Fibroblast of lung (primary cell): ENCODE results near the gene ITSN1.

Experiments used
- EZH2 ChIP-seq: IDR thresholded peaks from 2 replicates; pipeline ENCODE4 v1.5.1; 2012; ENCODE audit warnings: low read length, control low read depth, mild to moderate bottlenecking; ENCODE audit errors: missing control alignments
- TF ChIP-seq, protein P1 (sequence below), 2 donors: IDR thresholded peaks in 1 of 2; conservative IDR thresholded peaks in 1 of 2; 1 replicate in 1 of 2; 2 replicates in 1 of 2; pipeline ENCODE4 v1.5.1; 2011 to 2012; ENCODE audit warnings: low read length in 2 of 2, control low read depth in 1 of 2, inconsistent platforms in 1 of 2, low read depth in 1 of 2, mild to moderate bottlenecking in 1 of 2

DNA sequence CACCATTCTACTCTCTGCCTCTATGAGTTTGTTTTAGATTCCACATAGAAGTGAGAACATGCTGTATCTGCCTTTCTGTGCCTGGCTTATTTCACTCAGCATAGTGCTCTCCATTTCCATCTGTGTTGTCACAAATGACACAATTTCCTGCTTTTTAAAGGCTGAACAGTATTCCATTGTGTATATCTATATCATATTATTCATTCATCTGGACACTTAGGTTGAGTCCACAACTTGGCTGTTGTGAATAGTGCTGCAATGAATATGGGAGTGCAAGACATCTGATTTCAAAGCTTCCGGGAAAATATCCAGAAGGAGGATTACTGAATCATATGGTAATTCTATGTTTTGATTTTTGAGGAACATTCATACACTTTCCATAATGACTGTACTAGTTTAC lies 33.7 kb upstream of the ITSN1 start:
- TF ChIP-seq, protein P1, sequence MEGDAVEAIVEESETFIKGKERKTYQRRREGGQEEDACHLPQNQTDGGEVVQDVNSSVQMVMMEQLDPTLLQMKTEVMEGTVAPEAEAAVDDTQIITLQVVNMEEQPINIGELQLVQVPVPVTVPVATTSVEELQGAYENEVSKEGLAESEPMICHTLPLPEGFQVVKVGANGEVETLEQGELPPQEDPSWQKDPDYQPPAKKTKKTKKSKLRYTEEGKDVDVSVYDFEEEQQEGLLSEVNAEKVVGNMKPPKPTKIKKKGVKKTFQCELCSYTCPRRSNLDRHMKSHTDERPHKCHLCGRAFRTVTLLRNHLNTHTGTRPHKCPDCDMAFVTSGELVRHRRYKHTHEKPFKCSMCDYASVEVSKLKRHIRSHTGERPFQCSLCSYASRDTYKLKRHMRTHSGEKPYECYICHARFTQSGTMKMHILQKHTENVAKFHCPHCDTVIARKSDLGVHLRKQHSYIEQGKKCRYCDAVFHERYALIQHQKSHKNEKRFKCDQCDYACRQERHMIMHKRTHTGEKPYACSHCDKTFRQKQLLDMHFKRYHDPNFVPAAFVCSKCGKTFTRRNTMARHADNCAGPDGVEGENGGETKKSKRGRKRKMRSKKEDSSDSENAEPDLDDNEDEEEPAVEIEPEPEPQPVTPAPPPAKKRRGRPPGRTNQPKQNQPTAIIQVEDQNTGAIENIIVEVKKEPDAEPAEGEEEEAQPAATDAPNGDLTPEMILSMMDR (conservative IDR thresholded peaks at IDR 0.05 in 1 of 2, IDR thresholded peaks at IDR 0.05 in 1 of 2; ENCODE audit: low read depth in 1 of 2, low read length in 2 of 2): no peak
- TF ChIP-seq EZH2: no peak
